Coronary artery (tissue), 2 donors: ENCODE results near the gene ASB15.

Experiments used
- DNase-seq: peaks from one replicate; pipeline ENCODE4 v3.0.0-alpha.2; 2017; ENCODE audit warnings: low spot score
- H3K27ac ChIP-seq, 2 donors: fragments of 200-600 bp; sonication (generic); one replicate each; pipeline ENCODE4 v1.5.1; 2016 to 2019
- H3K4me3 ChIP-seq: fragments of 200-600 bp; sonication (generic); 2 replicates; pipeline ENCODE4 v1.5.1; 2016; ENCODE audit warnings: mild to moderate bottlenecking, moderate library complexity
- CTCF ChIP-seq: fragments of 200-600 bp; sonication (generic); IDR thresholded peaks from one replicate; pipeline ENCODE4 v1.5.1; 2019; ENCODE audit warnings: antibody characterized with exemption

Gene ASB15

DNA sequence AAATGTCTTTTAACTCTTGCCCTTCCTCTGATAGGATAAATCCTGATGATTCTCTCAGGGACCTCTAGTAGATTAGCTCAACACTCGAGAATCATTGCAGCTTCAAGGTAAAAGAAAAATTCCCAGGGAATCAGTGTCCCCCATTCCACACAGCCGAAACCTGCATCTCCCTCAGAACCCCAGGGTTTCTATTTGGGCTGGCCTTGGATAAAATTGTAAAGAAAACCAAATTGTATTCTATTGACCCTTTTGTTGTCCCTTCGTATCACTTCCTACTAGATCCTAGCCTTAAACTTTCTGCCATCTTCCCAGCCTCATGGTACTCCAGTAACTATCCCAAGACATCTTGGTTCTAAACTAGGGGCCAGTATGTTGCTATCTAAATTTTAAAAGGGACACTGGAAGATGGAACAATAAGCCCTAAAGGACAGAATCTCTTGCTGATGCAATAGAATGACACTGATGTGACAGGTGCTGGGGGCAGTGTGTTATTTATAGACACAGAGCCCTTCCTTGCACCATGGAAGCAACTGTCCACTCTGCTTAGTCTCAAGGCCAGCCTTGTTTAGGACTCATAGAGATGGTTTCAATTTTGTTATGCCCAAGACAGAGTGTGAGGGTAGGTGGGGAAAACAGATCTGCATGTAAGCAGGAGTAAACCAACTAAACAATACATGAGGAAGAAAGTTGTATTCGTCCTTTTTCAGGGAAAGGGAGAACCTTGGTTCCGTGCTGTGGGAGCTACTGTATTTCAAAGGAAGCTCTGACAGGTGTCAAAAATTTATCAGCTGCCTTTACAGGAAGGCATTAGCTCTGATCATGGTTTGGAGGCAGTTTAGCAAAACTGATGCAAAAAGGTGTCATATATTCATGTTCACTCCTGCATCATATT is 7.6 kb downstream of the ASB15 start:
- no peak for DNase-seq
- Histone ChIP-seq H3K27ac (no peak overlapping the region), H3K4me3 (no peak overlapping the region)
- TF ChIP-seq CTCF, result no peak

GRCh38 chr7:123609883-123610239 is 8.2 kb downstream of the ASB15 start:
- no peak for DNase-seq
- Histone ChIP-seq H3K27ac (no peak overlapping the region), H3K4me3 (no peak overlapping the region)
- no peak for TF ChIP-seq CTCF

- Histone ChIP-seq H3K4me3 (no peak overlapping the region), H3K27ac (no peak overlapping the region)
- no peak for DNase-seq
- TF ChIP-seq CTCF, result no peak
Measured at GRCh38 chr7:123612024-123612423, 10.4 kb downstream of the ASB15 start.

GRCh38 chr7:123615344-123615743 is 13.7 kb downstream of the ASB15 start:
- no peak for DNase-seq
- Histone ChIP-seq H3K27ac (no peak overlapping the region), H3K4me3 (no peak overlapping the region)
- TF ChIP-seq CTCF, result no peak

GRCh38 chr7:123616223-123616622 is 14.6 kb downstream of the ASB15 start:
- TF ChIP-seq CTCF, result no peak
- H3K27ac ChIP-seq, result no peak overlapping the region
- no peak overlapping the region for H3K4me3 ChIP-seq
- no peak for DNase-seq

- Histone ChIP-seq H3K27ac (no peak overlapping the region), H3K4me3 (no peak overlapping the region)
- DNase-seq, result no peak
- TF ChIP-seq CTCF, result no peak
Measured at GRCh38 chr7:123621707-123622106, 20.1 kb downstream of the ASB15 start.
